ENCODE data around the gene CCDC40.

GRCh38 chr17:79996291-79996690, 40.2 kb upstream of the CCDC40 start:
- TF ChIP-seq KDM1A (IDR thresholded peaks at IDR 0.05) (no peak), ZNF830 (CRISPR knock-in tag; IDR thresholded peaks at IDR 0.05) (no peak), SRSF7 (optimal IDR thresholded peaks at IDR 0.05; ENCODE audit: low read depth, low read length) (no peak), MCM3 (IDR thresholded peaks at IDR 0.05) (no peak), LCOR (CRISPR knock-in tag; IDR thresholded peaks at IDR 0.05) (no peak), HDAC1 (IDR thresholded peaks at IDR 0.05) (no peak), CTCF (IDR thresholded peaks at IDR 0.05 in 2 of 3, conservative IDR thresholded peaks at IDR 0.05 in 1 of 3; ENCODE audit: insufficient read depth in 2 of 3, low read depth in 1 of 3, low read length in 3 of 3) (no peak), DEAF1 (CRISPR knock-in tag; IDR thresholded peaks at IDR 0.05) (no peak), IRF1 (CRISPR knock-in tag; IDR thresholded peaks at IDR 0.05; ENCODE audit: borderline replicate concordance) (no peak), ETS1 (conservative IDR thresholded peaks at IDR 0.05; ENCODE audit: control insufficient read depth, low read depth, low read length) (no peak)

All from K562 (cell line).